Ovary (tissue), 1 donor: Measurements from ENCODE around the gene CCDC47.

Experiments
- EP300 ChIP-seq: sonication (generic); formaldehyde crosslinking; IDR thresholded peaks from one replicate; pipeline ENCODE4 v1.6.1; 2017; ENCODE audit warnings: antibody characterized with exemption
- POLR2A ChIP-seq: fragments of 450-650 bp; IDR thresholded peaks from one replicate; pipeline ENCODE4 v1.6.1; 2017; ENCODE audit warnings: antibody characterized with exemption, mild to moderate bottlenecking, moderate library complexity

- TF ChIP-seq EP300 (no peak), POLR2A (no peak)
Measured at GRCh38 chr17:63819585-63820537, 46.5 kb upstream of the CCDC47 start.
